Esophagus squamous epithelium (tissue), 4 donors: Measurements from ENCODE around the gene EHD2.

ENCODE experiments used
- CTCF ChIP-seq, 6 experiments: fragments of 450-650 bp in 4 of 6; fragments of 200-600 bp in 2 of 6; sonication (generic) in 2 of 6; IDR thresholded peaks; one replicate each; pipeline ENCODE4 v1.5.1; 2016 to 2019; ENCODE audit warnings: antibody characterized with exemption in 6 of 6, mild to moderate bottlenecking in 4 of 6, moderate library complexity in 4 of 6
- POLR2A ChIP-seq, 4 donors: fragments of 450-650 bp; IDR thresholded peaks; one replicate each; pipeline ENCODE4 v1.6.1; 2017; ENCODE audit warnings: antibody characterized with exemption in 4 of 4, mild to moderate bottlenecking in 4 of 4, moderate library complexity in 3 of 4

GRCh38 chr19:47766359-47766620 is 53.1 kb downstream of the EHD2 start:
- no peak for TF ChIP-seq CTCF (IDR thresholded peaks at IDR 0.05)
- TF ChIP-seq POLR2A (IDR thresholded peaks at IDR 0.05) = no peak
